Measurements from ENCODE around the gene PCBP3. TPM values are rescaled to one million over a fixed set of nuclear protein-coding genes. Genes with fewer than 3 reads are reported as not detected.

Gene PCBP3
- total RNA-seq, 2 donors from 2014 or later: 0.77 to 17.2 TPM

DNA sequence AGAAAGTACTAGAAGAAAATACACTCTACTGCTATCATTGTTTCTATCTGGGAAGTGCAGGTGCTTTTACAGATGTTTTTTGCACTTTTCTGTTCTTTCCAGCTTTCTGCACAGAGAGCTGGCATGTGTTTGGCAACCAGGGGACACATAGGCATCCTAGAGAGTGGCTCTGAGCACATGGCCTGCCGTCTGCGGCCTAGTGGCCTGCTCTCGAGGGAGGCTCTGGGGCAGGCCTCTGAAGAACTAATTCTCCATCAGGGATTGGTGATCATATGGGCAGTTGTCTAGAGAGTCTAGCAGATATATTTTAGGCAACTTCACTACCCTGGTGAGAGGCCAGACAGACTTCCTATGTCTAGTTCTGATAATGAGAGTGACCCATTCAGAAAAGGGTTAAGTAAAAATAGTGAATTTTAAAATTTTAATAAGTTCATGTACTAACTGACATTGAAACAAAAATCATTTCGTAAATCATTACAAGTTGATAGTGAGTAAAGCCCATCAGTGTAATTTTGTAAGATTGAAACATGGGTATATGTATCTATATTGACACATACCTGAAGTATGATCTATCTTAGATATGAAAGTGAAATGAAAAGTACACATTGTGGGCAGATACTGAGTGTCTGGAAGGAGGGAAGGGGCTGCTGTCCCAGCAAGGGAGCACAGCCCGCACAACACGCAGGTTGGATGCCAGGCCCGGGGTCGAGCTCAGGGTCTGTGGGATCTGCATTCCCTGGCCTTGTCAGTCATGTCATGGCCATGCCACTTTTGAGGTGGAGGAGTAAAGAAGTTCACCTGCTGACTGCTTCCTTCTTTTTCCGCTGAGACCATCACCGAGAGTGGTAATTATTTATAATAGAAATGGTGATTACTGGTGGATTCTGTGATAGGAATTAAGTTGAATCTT is 79.8 kb downstream of the PCBP3 start:
- H3K4me3 ChIP-seq: no peak overlapping the region
- intact Hi-C loops (cut with DNase I): no loop called here
- no peaks in the 10 kb centered on the region for H3K36me3 ChIP-seq
- TF ChIP-seq, protein P1, sequence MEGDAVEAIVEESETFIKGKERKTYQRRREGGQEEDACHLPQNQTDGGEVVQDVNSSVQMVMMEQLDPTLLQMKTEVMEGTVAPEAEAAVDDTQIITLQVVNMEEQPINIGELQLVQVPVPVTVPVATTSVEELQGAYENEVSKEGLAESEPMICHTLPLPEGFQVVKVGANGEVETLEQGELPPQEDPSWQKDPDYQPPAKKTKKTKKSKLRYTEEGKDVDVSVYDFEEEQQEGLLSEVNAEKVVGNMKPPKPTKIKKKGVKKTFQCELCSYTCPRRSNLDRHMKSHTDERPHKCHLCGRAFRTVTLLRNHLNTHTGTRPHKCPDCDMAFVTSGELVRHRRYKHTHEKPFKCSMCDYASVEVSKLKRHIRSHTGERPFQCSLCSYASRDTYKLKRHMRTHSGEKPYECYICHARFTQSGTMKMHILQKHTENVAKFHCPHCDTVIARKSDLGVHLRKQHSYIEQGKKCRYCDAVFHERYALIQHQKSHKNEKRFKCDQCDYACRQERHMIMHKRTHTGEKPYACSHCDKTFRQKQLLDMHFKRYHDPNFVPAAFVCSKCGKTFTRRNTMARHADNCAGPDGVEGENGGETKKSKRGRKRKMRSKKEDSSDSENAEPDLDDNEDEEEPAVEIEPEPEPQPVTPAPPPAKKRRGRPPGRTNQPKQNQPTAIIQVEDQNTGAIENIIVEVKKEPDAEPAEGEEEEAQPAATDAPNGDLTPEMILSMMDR (IDR thresholded peaks at IDR 0.05): no peak
- no peak for TF ChIP-seq POLR2AphosphoS5 (IDR thresholded peaks at IDR 0.05)
- no peak for TF ChIP-seq POLR2A (IDR thresholded peaks at IDR 0.05)
- 93% methylated on average over 10 of the region's 10 CpGs for WGBS
- H3K9me3 ChIP-seq: no peaks in the 10 kb centered on the region
- DNase-seq (ENCODE audit: low spot score): no peak
- no peaks in the 10 kb centered on the region for H3K4me1 ChIP-seq (replicated peaks)
- H3K27me3 ChIP-seq (replicated peaks; ENCODE audit: insufficient read depth): no peaks in the 10 kb centered on the region
- no peak overlapping the region for H3K27ac ChIP-seq

DNA sequence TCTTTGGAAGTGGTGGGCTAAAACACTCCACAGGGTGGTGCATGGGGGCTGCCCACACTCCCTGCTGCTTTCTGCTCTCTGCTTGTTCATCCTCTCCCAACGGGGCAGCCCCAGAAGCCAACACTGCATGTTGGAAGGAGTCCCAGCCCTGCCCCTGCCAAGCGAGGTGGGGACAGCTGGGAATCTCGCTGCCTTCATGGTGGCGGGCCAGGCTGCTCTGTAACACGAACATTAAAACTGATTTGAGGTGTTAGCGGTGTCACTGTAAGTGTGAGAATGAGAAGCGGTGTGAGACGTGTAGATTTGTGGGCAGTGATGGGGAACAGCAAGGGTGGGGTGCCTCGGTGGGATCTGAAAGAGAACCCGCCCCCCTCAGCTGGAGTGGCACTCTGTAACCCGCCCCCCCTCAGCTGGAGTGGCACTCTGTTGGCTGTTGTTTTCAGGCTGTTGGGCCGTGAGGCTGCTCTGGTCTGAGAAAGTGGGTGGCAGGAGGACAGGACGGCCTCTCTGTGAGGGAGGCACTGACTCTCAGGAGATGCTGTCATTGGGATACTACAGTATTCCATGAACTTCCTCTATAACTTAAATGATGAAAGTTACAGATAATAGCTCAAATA is 80.9 kb downstream of the PCBP3 start:
- no peak for DNase-seq (ENCODE audit: low spot score)
- Histone ChIP-seq H3K9me3 (no peaks in the 10 kb centered on the region), H3K27me3 (replicated peaks; ENCODE audit: insufficient read depth) (no peaks in the 10 kb centered on the region), H3K4me3 (no peak overlapping the region), H3K27ac (no peak overlapping the region), H3K36me3 (no peaks in the 10 kb centered on the region), H3K4me1 (replicated peaks) (no peaks in the 10 kb centered on the region)
- WGBS: 38% methylated on average over 13 of the region's 13 CpGs
- intact Hi-C loops (cut with DNase I): no loop called here
- TF ChIP-seq POLR2A (IDR thresholded peaks at IDR 0.05): no peak
- TF ChIP-seq, protein P1 (IDR thresholded peaks at IDR 0.05): no peak
- TF ChIP-seq POLR2AphosphoS5 (IDR thresholded peaks at IDR 0.05): no peak

- Histone ChIP-seq H3K27ac (no peak overlapping the region), H3K9me3 (no peaks in the 10 kb centered on the region)
Measured at GRCh38 chr21:45724994-45725843, 81.7 kb downstream of the PCBP3 start.

DNA sequence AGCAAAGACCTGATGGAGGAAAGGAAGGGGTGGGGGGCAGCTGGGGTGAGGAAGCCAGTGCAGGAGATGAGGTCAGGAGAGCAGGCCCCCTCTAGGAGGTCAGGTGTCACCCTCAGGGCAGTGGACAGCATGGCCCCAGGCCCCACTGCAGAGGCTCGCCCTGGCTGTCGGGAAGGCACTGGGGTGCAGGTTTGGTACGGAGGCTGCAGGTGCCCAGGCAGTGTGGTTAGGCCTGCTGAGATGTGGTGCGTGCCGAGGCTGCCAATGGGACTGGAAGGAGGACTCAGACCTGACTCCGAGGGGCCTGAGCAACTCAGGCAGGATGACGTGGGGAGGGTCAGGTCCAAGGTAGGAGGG is 82.3 kb downstream of the PCBP3 start:
- H3K9me3 ChIP-seq: no peaks in the 10 kb centered on the region
- no peaks in the 10 kb centered on the region for H3K36me3 ChIP-seq
- no peak overlapping the region for H3K4me3 ChIP-seq
- H3K27ac ChIP-seq: no peak overlapping the region
- intact Hi-C loops (cut with DNase I): no loop called here
- 91% methylated on average over 7 of the region's 7 CpGs for WGBS
- TF ChIP-seq POLR2A (IDR thresholded peaks at IDR 0.05): no peak
- no peaks in the 10 kb centered on the region for H3K4me1 ChIP-seq (replicated peaks)
- H3K27me3 ChIP-seq (replicated peaks; ENCODE audit: insufficient read depth): no peaks in the 10 kb centered on the region
- no peak for DNase-seq (ENCODE audit: low spot score)

More at GRCh38 chr21:45724994-45725843, 81.7 kb downstream of the PCBP3 start:
- no peaks in the 10 kb centered on the region for H3K36me3 ChIP-seq
- H3K4me3 ChIP-seq: no peak overlapping the region
- 92% methylated on average over 10 of the region's 10 CpGs for WGBS
- intact Hi-C loops (cut with DNase I): no loop called here
- TF ChIP-seq POLR2AphosphoS5 (IDR thresholded peaks at IDR 0.05): no peak
- TF ChIP-seq POLR2A (IDR thresholded peaks at IDR 0.05): no peak
- TF ChIP-seq, protein P1 (IDR thresholded peaks at IDR 0.05): no peak
- no peaks in the 10 kb centered on the region for H3K4me1 ChIP-seq (replicated peaks)
- H3K27me3 ChIP-seq (replicated peaks; ENCODE audit: insufficient read depth): no peaks in the 10 kb centered on the region
- DNase-seq (ENCODE audit: low spot score): no peak

GRCh38 chr21:45726438-45726837 is 82.9 kb downstream of the PCBP3 start:
- Histone ChIP-seq H3K4me1 (replicated peaks) (no peaks in the 10 kb centered on the region), H3K27ac (no peak overlapping the region), H3K27me3 (replicated peaks; ENCODE audit: insufficient read depth) (no peaks in the 10 kb centered on the region), H3K4me3 (no peak overlapping the region), H3K9me3 (no peaks in the 10 kb centered on the region), H3K36me3 (no peaks in the 10 kb centered on the region)
- intact Hi-C loops (cut with DNase I): no loop called here
- 89% methylated on average over 10 of the region's 10 CpGs for WGBS
- no peak for DNase-seq (ENCODE audit: low spot score)
- TF ChIP-seq POLR2AphosphoS5 (IDR thresholded peaks at IDR 0.05): no peak
- TF ChIP-seq, protein P1 (IDR thresholded peaks at IDR 0.05): no peak
- no peak for TF ChIP-seq POLR2A (IDR thresholded peaks at IDR 0.05)
